IPS DF 4.7 (cell line): ENCODE data around the gene ZNF467.

ENCODE experiments used
- DNase-seq: peaks from one replicate; pipeline ENCODE4 v3.0.0-alpha.2; 2013; ENCODE audit warnings: low spot score; ENCODE audit errors: extremely low read depth

Gene ZNF467

GRCh38 chr7:149729586-149729982, 43.8 kb downstream of the ZNF467 start:
- no peak for DNase-seq

GRCh38 chr7:149728491-149729375, 44.7 kb downstream of the ZNF467 start:
- no peak for DNase-seq

GRCh38 chr7:149727899-149728476, 45.4 kb downstream of the ZNF467 start:
- no peak for DNase-seq

GRCh38 chr7:149727053-149727898, 46.1 kb downstream of the ZNF467 start:
- no peak for DNase-seq

- no peak for DNase-seq
Measured at GRCh38 chr7:149725916-149726315, 47.5 kb downstream of the ZNF467 start.

GRCh38 chr7:149725426-149725821, 48.0 kb downstream of the ZNF467 start:
- DNase-seq: no peak

GRCh38 chr7:149724661-149725425, 48.5 kb downstream of the ZNF467 start:
- DNase-seq: no peak

- DNase-seq: no peak
Measured at GRCh38 chr7:149723795-149724495, 49.4 kb downstream of the ZNF467 start.

- no peak for DNase-seq
Measured at GRCh38 chr7:149723082-149723767, 50.2 kb downstream of the ZNF467 start.

GRCh38 chr7:149722356-149722957, 50.9 kb downstream of the ZNF467 start:
- no peak for DNase-seq

- no peak for DNase-seq
Measured at GRCh38 chr7:149721084-149721601, 52.2 kb downstream of the ZNF467 start.

GRCh38 chr7:149720372-149721083, 52.9 kb downstream of the ZNF467 start:
- DNase-seq: no peak

- DNase-seq: no peak
Measured at GRCh38 chr7:149719912-149720335, 53.5 kb downstream of the ZNF467 start.

GRCh38 chr7:149719050-149719899, 54.1 kb downstream of the ZNF467 start:
- DNase-seq: no peak

GRCh38 chr7:149718730-149719049, 54.7 kb downstream of the ZNF467 start:
- no peak for DNase-seq

- no peak for DNase-seq
Measured at GRCh38 chr7:149717481-149717880, 55.9 kb downstream of the ZNF467 start.

GRCh38 chr7:149716932-149717307, 56.5 kb downstream of the ZNF467 start:
- no peak for DNase-seq
